Hematopoietic multipotent progenitor cell treated with erythropoietin and hydrocortisone succinate and interleukin-3 and kit ligand, for 15 days (in vitro differentiated cells): ENCODE data around the gene MAPKAPK2.

ENCODE experiments used
- DNase-seq: peaks from one replicate; pipeline ENCODE4 v3.0.0-alpha.2; 2015; ENCODE audit warnings: low spot score

Gene MAPKAPK2

GRCh38 chr1:206661161-206661820, 23.4 kb upstream of the MAPKAPK2 start:
- no peak for DNase-seq

GRCh38 chr1:206662396-206663092, 22.2 kb upstream of the MAPKAPK2 start:
- DNase-seq, result no peak

DNA sequence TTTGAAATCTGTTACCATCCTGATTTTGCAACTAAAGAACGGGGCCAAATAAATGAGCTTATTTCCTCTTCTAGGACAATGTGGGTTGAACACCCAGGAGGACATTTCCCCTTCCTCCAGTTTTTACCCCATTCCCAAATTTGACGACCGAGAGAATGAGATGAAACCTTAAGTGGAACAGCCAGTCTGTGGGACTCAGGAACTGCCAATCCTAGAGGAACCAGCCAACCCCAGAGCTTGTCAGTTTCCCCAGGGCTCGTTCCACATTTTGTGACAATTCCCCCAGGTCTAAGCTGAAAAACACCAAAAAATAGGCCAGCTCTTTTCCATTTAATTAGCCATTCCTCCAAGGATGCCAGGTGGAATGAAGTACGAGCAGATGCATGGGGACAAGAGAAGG, 21.3 kb upstream of the MAPKAPK2 start:
- DNase-seq, result no peak

GRCh38 chr1:206663832-206664652, 20.7 kb upstream of the MAPKAPK2 start:
- DNase-seq, result peak; percentile 86

- DNase-seq, result no peak
Measured at GRCh38 chr1:206664740-206665139, 20.0 kb upstream of the MAPKAPK2 start.

GRCh38 chr1:206666031-206666561, 18.6 kb upstream of the MAPKAPK2 start:
- no peak for DNase-seq

DNA sequence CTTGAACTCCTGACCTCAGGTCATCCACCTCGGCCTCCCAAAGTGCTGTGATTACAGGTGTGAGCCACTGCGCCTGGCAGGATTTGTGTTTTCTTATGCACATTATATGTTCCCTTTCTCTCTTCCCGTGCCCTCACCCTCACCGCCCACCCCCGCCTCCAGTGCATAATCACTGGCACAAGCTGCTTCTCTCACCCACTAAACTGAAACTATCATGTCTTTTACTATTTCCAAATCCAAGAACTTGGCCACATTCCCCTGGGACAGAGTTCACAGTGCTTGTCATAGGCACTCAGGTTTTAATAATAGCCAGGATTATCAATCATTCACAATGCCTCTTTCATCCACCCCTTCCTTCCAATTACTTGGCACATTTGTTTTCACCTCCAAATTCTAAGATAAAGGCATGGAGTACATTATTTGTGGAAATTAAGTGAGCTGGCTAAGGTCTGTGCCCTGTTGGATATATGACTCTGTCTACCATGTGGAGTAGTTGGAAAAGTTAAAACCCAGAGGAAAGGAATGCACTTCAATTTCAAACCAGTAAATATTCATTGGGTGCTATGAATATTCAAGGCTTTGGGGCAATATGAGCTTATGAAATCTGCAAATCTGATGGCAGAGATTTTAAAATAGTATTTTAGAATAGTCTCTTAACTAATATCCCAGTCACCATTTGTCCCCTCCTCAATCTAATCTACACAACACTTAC, 17.6 kb upstream of the MAPKAPK2 start:
- DNase-seq, result no peak

- DNase-seq, result no peak
Measured at GRCh38 chr1:206668351-206668750, 16.4 kb upstream of the MAPKAPK2 start.

DNA sequence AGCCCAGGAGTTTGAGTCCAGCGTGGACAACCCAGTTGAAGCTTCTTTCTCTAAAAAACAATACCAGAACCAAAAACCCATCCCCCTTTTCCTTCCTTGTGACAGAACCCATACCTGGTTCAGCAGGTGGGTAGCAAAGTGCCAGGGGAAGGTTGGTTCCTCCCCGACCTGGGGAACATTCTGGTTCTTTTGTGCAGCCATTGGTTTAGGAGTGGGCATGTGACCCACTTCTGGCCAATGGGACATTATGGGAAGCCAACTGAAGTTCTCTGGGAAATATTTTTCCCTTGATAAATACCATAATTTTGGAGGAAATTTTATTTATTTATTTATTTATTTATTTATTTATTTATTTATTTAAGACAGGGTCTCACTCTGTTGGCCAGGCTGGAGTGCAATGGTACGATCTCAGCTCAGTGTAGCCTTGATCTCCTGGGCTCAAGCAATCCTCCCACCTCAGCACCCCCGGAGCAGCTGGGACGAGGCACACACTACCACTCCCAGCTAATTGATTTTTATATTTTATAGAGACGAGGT, 15.8 kb upstream of the MAPKAPK2 start:
- no peak for DNase-seq

DNA sequence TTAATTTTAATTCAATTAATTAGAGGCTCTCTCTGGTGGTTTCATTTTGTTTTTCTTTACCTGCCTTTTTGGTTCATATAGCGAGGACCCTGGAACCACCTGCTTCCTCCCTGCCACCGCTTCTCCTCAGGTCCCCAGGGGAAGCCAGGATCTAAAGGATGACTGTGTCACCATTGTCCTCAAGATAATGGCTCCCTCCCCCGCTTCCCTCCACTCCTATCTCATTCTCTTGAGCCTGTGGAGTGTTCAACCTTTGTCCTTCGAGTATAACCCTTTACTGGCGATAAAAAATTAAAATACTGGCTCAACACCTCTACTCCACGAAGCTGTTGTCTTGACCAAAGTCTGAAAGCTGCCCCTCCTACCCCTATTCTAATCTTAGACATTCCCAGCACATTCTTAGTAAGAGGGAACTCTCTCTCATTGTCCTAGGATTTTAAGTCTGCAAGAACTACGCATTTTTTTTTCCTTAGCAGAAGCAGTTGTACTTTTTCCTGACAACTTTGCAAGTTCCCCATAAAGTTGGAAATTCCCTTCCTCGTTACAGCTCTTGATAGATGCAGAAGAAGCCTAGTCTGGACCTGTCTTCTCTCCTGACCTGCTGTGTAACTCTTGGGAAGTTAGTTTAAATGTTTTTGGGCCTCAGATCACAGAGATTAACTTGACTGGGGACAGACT, 12.6 kb upstream of the MAPKAPK2 start:
- no peak for DNase-seq

- DNase-seq, result peak; percentile 54
Measured at GRCh38 chr1:206672844-206673758, 11.6 kb upstream of the MAPKAPK2 start.

- DNase-seq, result no peak
Measured at GRCh38 chr1:206674236-206674635, 10.5 kb upstream of the MAPKAPK2 start.

GRCh38 chr1:206674745-206675175, 9.9 kb upstream of the MAPKAPK2 start:
- DNase-seq, result no peak

DNA sequence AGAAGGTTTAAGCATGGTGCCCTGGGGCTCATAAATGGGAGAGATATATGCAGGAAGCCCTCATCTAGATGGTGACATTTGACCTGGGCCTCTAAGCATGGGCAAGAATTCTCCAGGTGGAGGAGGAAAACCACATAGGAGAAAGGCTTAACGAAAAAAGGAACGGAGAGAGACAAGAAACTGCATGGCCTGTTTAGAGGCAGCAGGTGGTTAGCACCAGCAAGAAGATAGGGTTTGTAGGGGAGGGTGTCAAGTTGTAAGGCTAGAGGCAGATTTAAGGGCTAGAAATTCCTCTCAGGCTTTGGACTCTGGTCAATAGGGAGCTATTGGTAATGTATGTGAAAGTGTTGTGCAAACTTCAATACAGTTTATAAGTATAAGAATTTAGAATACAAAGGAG, 8.2 kb upstream of the MAPKAPK2 start:
- DNase-seq, result no peak

GRCh38 chr1:206678490-206678889, 6.2 kb upstream of the MAPKAPK2 start:
- no peak for DNase-seq

GRCh38 chr1:206679738-206680211, 4.9 kb upstream of the MAPKAPK2 start:
- DNase-seq, result no peak

GRCh38 chr1:206680279-206680678, 4.4 kb upstream of the MAPKAPK2 start:
- DNase-seq, result no peak

- DNase-seq, result no peak
Measured at GRCh38 chr1:206681359-206681758, 3.3 kb upstream of the MAPKAPK2 start.

DNA sequence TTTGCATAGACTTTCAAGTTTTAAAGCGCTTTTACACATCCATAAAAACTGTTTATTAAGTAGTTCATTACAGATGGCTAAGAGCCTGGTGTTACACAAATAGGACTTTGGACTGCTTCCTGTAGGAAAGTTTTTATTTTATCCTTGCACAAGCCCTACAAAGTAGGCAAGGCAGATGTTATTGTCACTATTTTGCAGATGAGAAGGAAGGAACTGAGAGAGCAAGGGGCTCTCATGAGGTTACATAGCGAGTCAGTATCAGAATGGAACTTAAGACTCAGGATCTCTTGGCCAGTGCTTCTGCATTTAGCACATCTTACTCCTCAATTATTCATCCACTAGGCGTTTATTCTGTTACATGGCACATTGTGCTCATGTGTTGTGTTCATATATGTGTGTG, 2.6 kb upstream of the MAPKAPK2 start:
- no peak for DNase-seq

DNA sequence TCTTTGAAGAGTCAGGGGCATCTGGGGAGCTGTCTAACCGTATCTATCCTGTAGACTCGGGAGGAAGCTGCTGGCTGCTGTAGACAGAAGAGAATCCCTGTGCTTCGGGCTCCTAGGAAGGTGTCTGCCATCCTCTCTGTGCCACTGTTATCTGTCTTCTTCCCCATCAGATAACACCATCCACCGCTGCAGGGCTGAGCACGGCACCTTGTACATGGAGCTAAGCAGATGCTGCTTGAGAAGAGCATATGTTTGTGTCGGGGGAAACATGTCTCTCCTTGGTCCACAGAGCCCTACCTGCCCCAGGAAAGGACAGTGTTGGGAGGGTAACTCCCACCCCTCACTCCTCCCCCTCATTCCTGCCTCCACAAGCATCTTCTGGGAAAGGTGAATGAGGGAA, 1.4 kb upstream of the MAPKAPK2 start:
- DNase-seq, result no peak
